Esophagus muscularis mucosa (tissue), 4 donors: ENCODE results near the gene TRIM28. TPM values are rescaled to one million over a fixed set of nuclear protein-coding genes. Genes with fewer than 3 reads are reported as not detected.
"Not testable (repeated sequence)": the region's sequence is repeated elsewhere in the genome, so short reads cannot be mapped to it uniquely, and the experiment has no call there.

Source experiments
- DNase-seq: peaks from one replicate; pipeline ENCODE4 v3.0.0-alpha.2; 2017; ENCODE audit errors: extremely low spot score
- H3K27ac ChIP-seq, 4 donors: fragments of 200-600 bp; sonication (generic); replicated peaks in 1 of 4; 1 replicate in 3 of 4; 2 replicates in 1 of 4; pipeline ENCODE4 v1.5.1; 2016 to 2019; ENCODE audit warnings: mild to moderate bottlenecking in 1 of 4
- H3K27me3 ChIP-seq, 4 donors: fragments of 200-600 bp; sonication (generic); one replicate each; pipeline versions ENCODE4 v1.5.1 to v1.6.0; 2016 to 2019
- H3K36me3 ChIP-seq, 4 donors: fragments of 200-600 bp; sonication (generic); one replicate each; pipeline ENCODE4 v1.5.1; 2016 to 2019
- H3K4me1 ChIP-seq, 4 donors: fragments of 200-600 bp; sonication (generic); one replicate each; pipeline ENCODE4 v1.5.1; 2016 to 2019
- H3K4me3 ChIP-seq, 4 donors: fragments of 200-600 bp; sonication (generic); 1 replicate in 2 of 4; 2 replicates in 2 of 4; pipeline ENCODE4 v1.5.1; 2016 to 2019; ENCODE audit warnings: mild to moderate bottlenecking in 4 of 4, moderate library complexity in 1 of 4
- H3K9me3 ChIP-seq, 4 donors: fragments of 200-600 bp; sonication (generic); 1 replicate in 3 of 4; 2 replicates in 1 of 4; pipeline ENCODE4 v1.5.1; 2016 to 2019
- CTCF ChIP-seq, 3 experiments: fragments of 200-600 bp in 2 of 3; fragments of 450-650 bp in 1 of 3; sonication (generic) in 2 of 3; IDR thresholded peaks; one replicate each; pipeline ENCODE4 v1.5.1; 2017 to 2019; ENCODE audit warnings: antibody characterized with exemption in 3 of 3, mild to moderate bottlenecking in 2 of 3, moderate library complexity in 1 of 3
- EP300 ChIP-seq: sonication (generic); formaldehyde crosslinking; IDR thresholded peaks from one replicate; pipeline ENCODE4 v1.6.1; 2017; ENCODE audit warnings: antibody characterized with exemption
- POLR2A ChIP-seq: fragments of 450-650 bp; IDR thresholded peaks from one replicate; pipeline ENCODE4 v1.6.1; 2017; ENCODE audit warnings: antibody characterized with exemption, moderate library complexity, mild to moderate bottlenecking, low read depth
- POLR2AphosphoS5 ChIP-seq, 2 donors: sonication (generic); formaldehyde crosslinking; IDR thresholded peaks; one replicate each; pipeline ENCODE4 v1.6.1; 2017; ENCODE audit warnings: antibody characterized with exemption in 2 of 2
- WGBS: methylation state at CpG from one replicate; pipeline ENCODE4 v1.1.5; 2018; 5-methylcytosine and 5-hydroxymethylcytosine counted together
- intact Hi-C: fragments of 100-400 bp; cut with DNase I; formaldehyde crosslinking; loops from one replicate; pipeline ENCODE4 v1.15.1; 2023
- total RNA-seq, 4 donors: library from RNA; depleted of rRNA; stranded (reverse); fragments of >200 nt; gene quantifications; one replicate each; pipeline versions ENCODE4 v1.1.0 to v1.2.1, GENCODE V29; 2016

Gene TRIM28
- total RNA-seq, 4 donors from 2014 or later, result 152 to 319 (median 264) TPM

GRCh38 chr19:58572818-58573657 lies 29.2 kb downstream of the TRIM28 start, which contains the start of gene MZF1:
Gene MZF1 (minus strand): TSS chr19:58573335. CDS start chr19:58571389, 1,946 bp downstream.
- Histone ChIP-seq H3K4me1 (peaks cover 26 to 53% (median 45%) of the 10 kb centered on the region in 4 donors), H3K36me3 (peaks cover 0 to 32% (median 25%) of the 10 kb centered on the region in 4 donors), H3K4me3 (peak within 1 kb of the TSS; percentile 64 to 87 (median 67)), H3K27ac (peak within 1 kb of the TSS; percentile 91 to 99 (median 96)), H3K27me3 (no peaks in the 10 kb centered on the region), H3K9me3 (no peaks in the 10 kb centered on the region)
- intact Hi-C loops, result no loop called here
- DNase-seq, result peak; percentile 100
- 0% methylated on average over 58 of the region's 75 CpGs for WGBS
- TF ChIP-seq CTCF (IDR thresholded peaks at IDR 0.05) (peak in 2 of 3 experiments; percentile 17 to 20), POLR2AphosphoS5 (IDR thresholded peaks at IDR 0.05) (peak; percentile 78 to 92), POLR2A (peak; percentile 33), EP300 (no peak)

GRCh38 chr19:58573658-58574164 lies 29.8 kb downstream of the TRIM28 start:
- under 1% methylated on average over 20 of the region's 20 CpGs for WGBS
- peaks cover 26 to 60% (median 50%) of the 10 kb centered on the region in 4 donors for H3K4me1 ChIP-seq

GRCh38 chr19:58575183-58576041 lies 31.5 kb downstream of the TRIM28 start:
- Histone ChIP-seq H3K27me3 (no peaks in the 10 kb centered on the region), H3K4me3 (peak overlapping the region; percentile 82 to 90 (median 84)), H3K4me1 (peaks cover 26 to 70% (median 51%) of the 10 kb centered on the region in 4 donors), H3K36me3 (peaks cover 0 to 21% (median 10%) of the 10 kb centered on the region in 4 donors), H3K9me3 (no peaks in the 10 kb centered on the region), H3K27ac (peak overlapping the region; percentile 91 to 99 (median 96))
- intact Hi-C loops, result no loop called here
- TF ChIP-seq POLR2A (peak; percentile 53), POLR2AphosphoS5 (IDR thresholded peaks at IDR 0.05) (peak; percentile 84 to 89), EP300 (no peak), CTCF (IDR thresholded peaks at IDR 0.05) (peak in 1 of 3 experiments; percentile 24)
- WGBS, result 0% methylated on average over 29 of the region's 66 CpGs
- peak; percentile 97 for DNase-seq

More at GRCh38 chr19:58573658-58574164, 29.8 kb downstream of the TRIM28 start:
- Histone ChIP-seq H3K9me3 (no peaks in the 10 kb centered on the region), H3K27me3 (no peaks in the 10 kb centered on the region), H3K36me3 (peaks cover 0 to 38% (median 23%) of the 10 kb centered on the region in 4 donors), H3K4me3 (peak overlapping the region; percentile 64 to 87 (median 67)), H3K27ac (peak overlapping the region; percentile 91 to 99 (median 96))
- intact Hi-C loops, result no loop called here
- DNase-seq, result no peak
- TF ChIP-seq CTCF (IDR thresholded peaks at IDR 0.05), result no peak
- TF ChIP-seq EP300, result no peak
- no peak for TF ChIP-seq POLR2AphosphoS5 (IDR thresholded peaks at IDR 0.05)
- no peak for TF ChIP-seq POLR2A

- H3K27ac ChIP-seq, H3K4me3 ChIP-seq, intact Hi-C loops, H3K9me3 ChIP-seq, DNase-seq, H3K27me3 ChIP-seq: not testable (repeated sequence)
- Histone ChIP-seq H3K4me1 (peaks cover 32 to 70% (median 56%) of the 10 kb centered on the region in 4 donors), H3K36me3 (peaks cover 11 to 20% (median 12%) of the 10 kb centered on the region in 4 donors)
- 86% methylated on average over 2 of the region's 2 CpGs for WGBS
Measured at GRCh38 chr19:58577581-58577980, 33.7 kb downstream of the TRIM28 start.
